Measurements from ENCODE around the gene DNAJB12.
"Not testable (repeated sequence)": the region's sequence is repeated elsewhere in the genome, so short reads cannot be mapped to it uniquely, and the experiment has no call there.

The DNAJB12 gene

GRCh38 chr10:72330069-72330426 lies 24.7 kb downstream of the DNAJB12 start:
- DNase-seq, result no peak

GRCh38 chr10:72329290-72330068 lies 25.2 kb downstream of the DNAJB12 start:
- no peak for DNase-seq

GRCh38 chr10:72328829-72329204 lies 25.9 kb downstream of the DNAJB12 start:
- no peak for DNase-seq

- DNase-seq, result no peak
Observed at GRCh38 chr10:72328045-72328828, 26.5 kb downstream of the DNAJB12 start.

- not testable (repeated sequence) for DNase-seq
Observed at GRCh38 chr10:72326665-72327603, 27.8 kb downstream of the DNAJB12 start.

GRCh38 chr10:72325243-72326175 lies 29.2 kb downstream of the DNAJB12 start:
- DNase-seq, result not testable (repeated sequence)

- DNase-seq, result no peak
Observed at GRCh38 chr10:72323771-72324191, 30.9 kb downstream of the DNAJB12 start.

- no peak for DNase-seq
Observed at GRCh38 chr10:72323108-72323749, 31.5 kb downstream of the DNAJB12 start.

GRCh38 chr10:72322280-72323058 lies 32.2 kb downstream of the DNAJB12 start:
- peak; percentile 56 for DNase-seq

- no peak for DNase-seq
Observed at GRCh38 chr10:72322030-72322279, 32.8 kb downstream of the DNAJB12 start.

GRCh38 chr10:72321248-72322029 lies 33.3 kb downstream of the DNAJB12 start:
- no peak for DNase-seq

GRCh38 chr10:72320676-72321247 lies 34.0 kb downstream of the DNAJB12 start:
- peak; percentile 45 for DNase-seq

- peak; percentile 76 for DNase-seq
Observed at GRCh38 chr10:72319416-72320254, 35.1 kb downstream of the DNAJB12 start.

GRCh38 chr10:72318418-72319262 lies 36.1 kb downstream of the DNAJB12 start:
- DNase-seq, result no peak

GRCh38 chr10:72316748-72317435 lies 37.8 kb downstream of the DNAJB12 start:
- DNase-seq, result no peak

- no peak for DNase-seq
Observed at GRCh38 chr10:72316386-72316700, 38.4 kb downstream of the DNAJB12 start.
